HG03025 (cell line): ENCODE results near the gene TRPM2.

Source experiments
- ATAC-seq: cut with Tn5 transposase; IDR thresholded peaks from one replicate; pipeline ENCODE4 v1.9.1; 2021; ENCODE audit warnings: mild to moderate bottlenecking, moderate library complexity; ENCODE audit not compliant: unreplicated experiment, low FRiP score

Gene TRPM2

DNA sequence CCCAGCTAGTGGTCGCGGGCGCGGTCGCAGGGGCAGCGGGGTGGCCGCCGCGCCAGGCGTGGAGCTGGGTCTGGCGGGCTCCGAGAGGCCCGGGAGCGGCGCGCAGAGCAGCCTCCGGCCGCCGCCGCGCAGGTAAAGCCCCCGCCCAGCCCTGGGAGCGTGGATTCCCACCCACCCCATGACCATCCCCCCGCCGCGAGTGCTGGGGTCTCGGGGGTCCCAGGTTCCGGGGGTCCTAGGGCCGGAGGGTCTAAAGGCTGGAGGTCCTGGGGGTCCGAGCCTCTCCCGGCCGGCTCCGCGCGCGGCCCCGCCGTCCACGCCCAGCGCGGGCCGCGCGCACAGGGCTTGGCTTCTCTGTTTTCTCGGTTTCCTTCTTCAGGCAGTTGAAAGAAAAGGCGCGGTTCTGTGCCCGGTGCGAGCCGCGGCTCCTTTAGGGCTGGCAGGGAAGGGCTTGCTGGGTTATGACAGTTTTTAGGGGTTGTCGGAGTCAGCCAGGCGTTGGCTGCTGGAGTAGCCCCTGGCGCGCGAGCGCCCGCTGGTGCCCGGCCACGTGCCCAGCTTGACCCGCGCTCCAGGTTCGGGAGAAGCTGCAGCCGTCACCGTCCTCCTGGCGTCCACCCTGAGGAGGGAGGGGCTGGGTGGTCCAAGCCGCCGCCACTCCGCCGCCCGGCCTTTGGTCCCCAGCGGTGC lies 102.2 kb downstream of the TRPM2 start:
- no peak for ATAC-seq

- ATAC-seq: no peak
These were observed 102.9 kb downstream of the TRPM2 start for GRCh38 chr21:44456214-44456914.

DNA sequence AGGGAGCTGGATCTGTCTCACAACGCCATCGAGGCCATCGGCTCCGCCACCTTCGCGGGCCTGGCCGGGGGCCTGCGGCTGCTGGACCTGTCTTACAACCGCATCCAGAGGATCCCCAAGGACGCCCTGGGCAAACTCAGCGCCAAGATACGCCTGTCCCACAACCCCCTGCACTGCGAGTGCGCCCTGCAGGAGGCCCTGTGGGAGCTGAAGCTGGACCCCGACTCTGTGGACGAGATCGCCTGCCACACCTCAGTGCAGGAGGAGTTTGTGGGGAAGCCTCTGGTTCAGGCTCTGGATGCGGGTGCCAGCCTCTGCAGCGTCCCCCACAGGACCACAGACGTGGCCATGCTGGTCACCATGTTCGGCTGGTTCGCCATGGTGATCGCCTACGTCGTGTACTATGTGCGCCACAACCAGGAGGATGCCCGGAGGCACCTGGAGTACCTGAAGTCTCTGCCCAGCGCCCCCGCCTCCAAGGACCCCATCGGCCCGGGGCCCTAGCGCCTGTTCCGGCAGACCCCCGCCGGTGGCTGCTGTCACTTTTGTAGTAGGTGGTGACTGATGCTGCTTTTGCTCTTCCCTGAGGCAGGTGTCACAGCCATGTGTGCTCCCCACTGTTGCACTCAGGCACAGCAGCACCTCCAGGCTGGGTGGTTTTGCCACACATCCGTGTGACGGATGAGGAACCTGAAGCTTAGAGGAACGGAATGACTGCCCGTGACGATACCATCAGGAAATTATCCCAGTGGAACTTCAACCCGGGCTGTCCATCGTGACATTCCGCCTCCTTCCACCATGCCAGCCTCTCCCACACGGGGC lies 103.7 kb downstream of the TRPM2 start:
- ATAC-seq: no peak

GRCh38 chr21:44458971-44459711 lies 105.7 kb downstream of the TRPM2 start:
- ATAC-seq: no peak

DNA sequence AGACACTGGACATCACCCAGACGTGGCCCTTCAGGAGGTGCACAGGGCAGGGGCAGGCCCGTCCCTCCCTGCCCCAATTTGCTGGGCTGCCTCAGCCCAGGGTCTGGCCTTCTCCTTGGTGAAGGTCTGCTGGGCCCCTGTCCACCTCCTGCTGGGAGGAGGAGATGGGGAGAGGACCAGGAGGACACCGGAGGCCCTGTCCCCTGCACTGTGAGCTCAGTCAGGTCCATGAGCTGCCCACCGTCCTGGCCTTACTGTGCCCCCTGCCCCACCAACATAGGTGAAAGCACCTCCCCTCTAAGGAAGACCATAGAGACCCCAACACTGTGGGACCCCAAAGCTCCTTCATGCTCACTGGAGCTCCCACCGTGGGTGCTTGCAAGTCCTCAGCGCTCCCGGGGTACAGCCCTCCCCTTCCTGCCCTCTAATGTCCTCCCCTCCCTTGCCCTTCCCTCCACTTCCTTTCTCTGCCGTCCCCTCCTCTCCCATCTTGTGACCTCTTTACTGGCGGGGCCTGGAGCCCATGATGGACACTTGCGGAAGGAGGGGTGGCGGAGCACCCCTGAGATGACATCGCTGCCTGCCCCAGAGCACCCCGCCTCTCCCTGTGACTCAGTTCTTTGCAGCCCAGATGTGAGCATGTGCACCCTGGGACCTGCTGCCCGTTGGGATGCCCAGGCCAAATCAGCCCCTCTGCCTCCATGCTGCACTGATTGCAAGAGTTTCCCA lies 106.5 kb downstream of the TRPM2 start:
- ATAC-seq: no peak

DNA sequence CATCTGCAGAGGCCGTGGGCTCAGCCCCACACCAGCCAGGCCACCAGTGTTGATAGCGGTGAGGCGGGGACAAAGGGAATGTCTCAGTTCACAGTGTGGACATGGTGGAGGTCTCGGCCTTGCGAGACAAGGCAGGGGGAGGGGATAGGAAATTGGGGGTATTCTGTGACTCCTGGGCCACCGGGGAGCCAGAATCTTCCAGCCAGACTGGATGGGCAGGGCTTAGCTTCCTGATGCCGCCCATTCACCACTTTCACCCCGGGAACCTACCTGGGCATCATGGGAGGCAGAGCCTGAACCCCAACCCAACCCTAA lies 107.0 kb downstream of the TRPM2 start:
- ATAC-seq: no peak

- no peak for ATAC-seq
These were observed 107.6 kb downstream of the TRPM2 start for GRCh38 chr21:44461005-44461404.

DNA sequence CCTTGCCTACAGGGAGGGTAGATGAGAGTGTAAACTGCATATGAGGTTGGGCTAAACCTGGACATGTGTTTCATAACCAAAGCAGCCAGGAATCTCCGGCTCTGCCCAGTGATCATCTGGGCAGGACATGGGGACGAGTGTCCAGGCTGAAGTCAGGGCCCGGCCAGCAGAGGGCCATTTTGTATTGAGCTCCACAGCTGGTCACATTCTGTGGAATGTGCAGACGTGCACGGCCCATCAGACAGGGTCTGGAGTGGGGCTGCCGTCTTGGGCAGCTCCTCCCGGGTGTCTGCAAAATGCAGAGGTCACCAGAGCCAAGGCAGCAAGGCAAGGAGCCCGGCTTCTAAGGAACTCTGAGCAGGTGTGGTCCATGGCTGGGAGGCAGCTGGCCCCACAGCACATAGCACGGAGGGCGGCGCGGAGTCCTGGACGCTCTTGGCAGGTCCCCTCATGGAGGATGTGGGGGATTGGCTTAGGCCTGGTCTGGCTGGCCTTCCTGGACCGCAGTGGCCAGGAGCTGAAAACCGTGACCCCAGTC lies 108.1 kb downstream of the TRPM2 start:
- no peak for ATAC-seq

DNA sequence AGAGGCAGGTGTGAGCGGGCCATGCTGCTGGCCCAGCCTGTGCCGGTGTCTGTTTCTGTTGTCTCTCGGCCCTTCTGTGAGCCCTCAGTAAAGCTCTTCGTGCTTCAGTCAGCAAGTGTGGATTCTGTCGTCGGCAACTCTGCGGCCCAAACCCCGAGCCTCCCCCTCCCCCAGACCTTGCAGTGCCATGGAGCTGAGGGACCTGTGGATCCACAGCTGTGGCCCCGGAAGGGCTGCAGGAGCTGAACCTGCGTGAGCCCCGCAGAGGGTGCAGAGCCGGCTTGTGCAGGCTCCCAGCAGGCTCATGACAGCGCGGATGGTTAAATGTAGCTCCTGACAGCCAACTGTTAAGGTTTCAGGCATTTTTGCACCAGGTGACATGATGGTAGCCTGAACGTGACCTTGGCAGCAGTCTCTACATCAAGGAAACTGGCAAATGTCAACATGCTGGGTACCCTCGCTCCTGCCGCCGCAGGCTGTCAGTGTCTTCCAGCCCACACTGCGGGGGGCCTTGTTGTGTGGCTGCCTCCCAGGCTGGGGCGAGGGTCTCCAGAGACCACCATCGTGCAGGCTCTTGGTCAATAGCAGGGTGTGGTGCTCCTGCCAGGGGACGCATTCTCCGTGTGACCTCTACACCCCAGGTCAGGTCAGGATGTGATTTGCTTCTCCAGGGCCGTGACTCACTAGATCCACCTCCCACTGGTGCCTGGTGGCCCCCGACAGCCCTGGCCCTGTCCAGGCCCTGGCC lies 108.8 kb downstream of the TRPM2 start:
- no peak for ATAC-seq

- ATAC-seq: no peak
These were observed 109.4 kb downstream of the TRPM2 start for GRCh38 chr21:44462834-44463200.

- no peak for ATAC-seq
These were observed 110.3 kb downstream of the TRPM2 start for GRCh38 chr21:44463724-44464123.

- no peak for ATAC-seq
These were observed 110.9 kb downstream of the TRPM2 start for GRCh38 chr21:44464351-44464750.

- ATAC-seq: no peak
These were observed 113.0 kb downstream of the TRPM2 start for GRCh38 chr21:44466351-44466954.

- no peak for ATAC-seq
These were observed 113.8 kb downstream of the TRPM2 start for GRCh38 chr21:44466996-44467858.

- no peak for ATAC-seq
These were observed 114.4 kb downstream of the TRPM2 start for GRCh38 chr21:44467859-44468195.

DNA sequence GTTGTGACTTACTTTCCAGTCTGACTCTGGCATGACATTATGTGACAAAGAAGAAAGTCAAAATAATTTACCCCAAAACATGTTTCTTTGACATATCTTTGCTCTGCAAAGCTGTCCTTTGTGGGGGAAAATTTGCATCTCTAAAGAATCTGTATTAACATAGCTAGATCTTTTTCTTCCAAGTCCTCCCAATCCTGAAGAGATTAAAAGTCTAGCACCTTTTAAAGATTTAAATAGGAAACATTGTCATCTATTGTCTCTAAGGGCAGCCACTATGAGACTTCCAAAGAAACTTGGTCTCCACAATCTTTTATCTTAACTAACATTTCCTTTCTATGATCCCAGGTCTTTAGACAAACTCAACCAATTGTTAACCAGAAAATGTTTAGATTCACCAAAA lies 117.9 kb downstream of the TRPM2 start:
- no peak for ATAC-seq

DNA sequence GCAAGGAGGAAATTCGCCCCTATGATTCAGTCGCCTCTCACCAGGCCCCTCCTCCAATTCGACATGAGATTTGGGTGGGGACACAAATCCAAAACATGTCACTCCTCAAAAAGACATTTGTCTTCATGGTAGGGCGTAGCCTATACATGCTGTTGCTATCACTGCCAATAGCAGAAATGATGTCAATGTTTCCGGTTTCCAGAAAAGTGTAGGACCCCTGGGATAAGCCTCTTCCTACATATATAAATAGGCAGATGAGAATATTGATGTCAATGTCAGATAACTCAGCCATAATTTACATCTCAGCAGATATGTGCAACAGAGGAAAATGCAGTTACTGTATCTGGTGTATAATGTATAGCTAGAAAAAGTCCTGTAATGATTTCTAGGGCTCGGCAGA lies 118.6 kb downstream of the TRPM2 start:
- ATAC-seq: no peak

DNA sequence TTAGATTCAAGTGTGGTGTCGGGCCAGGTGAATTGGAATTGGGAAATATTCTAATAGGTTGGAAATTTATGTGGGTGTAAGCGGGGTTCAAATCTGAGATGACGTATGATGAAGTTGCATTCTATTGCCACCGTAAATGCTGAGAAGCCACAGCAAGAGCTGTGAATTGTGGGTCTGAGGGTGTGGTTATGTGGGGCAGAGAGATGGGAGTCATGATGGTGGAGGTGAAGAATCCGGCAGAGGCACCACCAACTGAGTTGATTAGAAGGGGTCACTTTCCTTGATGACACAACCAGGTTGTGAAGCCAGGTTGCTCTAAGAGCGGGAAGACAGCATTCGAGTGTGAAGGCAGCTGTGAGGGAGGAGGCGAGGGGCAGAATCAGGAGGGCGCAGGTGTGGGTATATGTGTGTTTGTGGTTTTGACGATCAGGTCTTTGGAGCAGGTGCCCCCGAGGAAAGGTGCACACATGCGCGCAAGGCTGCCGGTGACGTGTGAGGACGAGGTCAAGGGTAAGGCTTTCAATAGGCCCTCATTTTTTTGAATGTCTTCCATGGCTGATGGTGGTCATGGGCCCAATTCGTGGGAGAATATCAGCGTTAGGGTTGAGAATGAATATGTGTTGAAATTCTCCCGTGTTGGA lies 120.6 kb downstream of the TRPM2 start:
- no peak for ATAC-seq
